Right atrium auricular region (tissue), 2 donors: ENCODE data around the gene SLC4A9. TPM values are rescaled to one million over a fixed set of nuclear protein-coding genes. Genes with fewer than 3 reads are reported as not detected.

Experiments
- DNase-seq: peaks from one replicate; pipeline ENCODE4 v3.0.0-alpha.2; 2019; ENCODE audit warnings: low spot score
- H3K27ac ChIP-seq, 2 donors: fragments of 200-600 bp; sonication (generic); 1 replicate in 1 of 2; 2 replicates in 1 of 2; pipeline ENCODE4 v1.5.1; 2016 to 2019
- H3K27me3 ChIP-seq, 2 donors: fragments of 200-600 bp; sonication (generic); one replicate each; pipeline versions ENCODE4 v1.5.1 to v1.6.0; 2017 to 2019
- H3K36me3 ChIP-seq: fragments of 200-600 bp; sonication (generic); one replicate; pipeline ENCODE4 v1.5.1; 2016
- H3K4me1 ChIP-seq, 2 donors: fragments of 200-600 bp; sonication (generic); one replicate each; pipeline versions ENCODE4 v1.5.1 to v1.6.0; 2017 to 2019
- H3K4me3 ChIP-seq, 2 donors: fragments of 200-600 bp; sonication (generic); 1 replicate in 1 of 2; 2 replicates in 1 of 2; pipeline ENCODE4 v1.5.1; 2017 to 2019; ENCODE audit warnings: mild to moderate bottlenecking in 1 of 2, moderate library complexity in 1 of 2
- H3K9me3 ChIP-seq, 2 donors: fragments of 200-600 bp; sonication (generic); one replicate each; pipeline ENCODE4 v1.5.1; 2019
- total RNA-seq, 2 donors: library from RNA; depleted of rRNA; stranded (reverse); fragments of >200 nt; gene quantifications; one replicate each; pipeline ENCODE4 v1.1.0, GENCODE V29; 2016
- TF ChIP-seq, protein P1 (sequence below), 2 donors: fragments of 200-600 bp; sonication (generic); IDR thresholded peaks; one replicate each; pipeline ENCODE4 v1.5.1; 2019; ENCODE audit warnings: antibody characterized with exemption in 2 of 2

SLC4A9 gene
- total RNA-seq, 2 donors from 2014 or later = not detected

DNA sequence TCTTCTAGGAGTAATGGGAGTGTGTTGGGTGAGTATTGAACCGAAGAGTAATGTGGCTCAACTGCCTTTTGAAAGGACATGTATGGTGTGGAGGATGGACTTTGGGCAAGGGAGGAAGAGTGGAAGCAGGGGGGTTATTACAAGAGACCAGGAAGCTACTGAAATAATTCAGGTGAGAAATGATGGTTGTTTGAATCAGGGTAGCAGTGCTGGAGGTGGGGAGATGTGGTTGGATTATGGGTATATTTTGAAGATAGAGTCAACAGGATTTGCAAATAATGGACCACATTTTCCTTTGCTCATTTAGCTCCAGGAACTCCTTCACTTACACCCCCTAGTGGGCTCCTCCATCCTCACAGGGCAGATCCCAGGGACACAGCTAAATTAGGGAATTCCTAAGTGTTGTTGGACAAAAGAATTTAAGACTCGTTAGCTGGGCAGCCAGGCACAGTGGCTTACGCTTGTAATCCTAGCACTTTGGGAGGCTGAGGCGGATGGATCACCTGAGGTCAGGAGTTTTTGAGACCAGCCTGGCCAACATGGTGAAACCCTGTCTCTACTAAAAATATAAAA, 1.2 kb upstream of the SLC4A9 start:
- no peaks in the 10 kb centered on the region for H3K9me3 ChIP-seq
- no peaks in the 10 kb centered on the region for H3K36me3 ChIP-seq
- DNase-seq = no peak
- TF ChIP-seq, protein P1, sequence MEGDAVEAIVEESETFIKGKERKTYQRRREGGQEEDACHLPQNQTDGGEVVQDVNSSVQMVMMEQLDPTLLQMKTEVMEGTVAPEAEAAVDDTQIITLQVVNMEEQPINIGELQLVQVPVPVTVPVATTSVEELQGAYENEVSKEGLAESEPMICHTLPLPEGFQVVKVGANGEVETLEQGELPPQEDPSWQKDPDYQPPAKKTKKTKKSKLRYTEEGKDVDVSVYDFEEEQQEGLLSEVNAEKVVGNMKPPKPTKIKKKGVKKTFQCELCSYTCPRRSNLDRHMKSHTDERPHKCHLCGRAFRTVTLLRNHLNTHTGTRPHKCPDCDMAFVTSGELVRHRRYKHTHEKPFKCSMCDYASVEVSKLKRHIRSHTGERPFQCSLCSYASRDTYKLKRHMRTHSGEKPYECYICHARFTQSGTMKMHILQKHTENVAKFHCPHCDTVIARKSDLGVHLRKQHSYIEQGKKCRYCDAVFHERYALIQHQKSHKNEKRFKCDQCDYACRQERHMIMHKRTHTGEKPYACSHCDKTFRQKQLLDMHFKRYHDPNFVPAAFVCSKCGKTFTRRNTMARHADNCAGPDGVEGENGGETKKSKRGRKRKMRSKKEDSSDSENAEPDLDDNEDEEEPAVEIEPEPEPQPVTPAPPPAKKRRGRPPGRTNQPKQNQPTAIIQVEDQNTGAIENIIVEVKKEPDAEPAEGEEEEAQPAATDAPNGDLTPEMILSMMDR (IDR thresholded peaks at IDR 0.05) = peak in 1 of 2 donors; percentile 47
- H3K27me3 ChIP-seq = no peaks in the 10 kb centered on the region
- peaks cover 0 to 16% of the 10 kb centered on the region in 2 donors for H3K4me1 ChIP-seq
- no peak overlapping the region for H3K4me3 ChIP-seq
- no peak overlapping the region for H3K27ac ChIP-seq

DNA sequence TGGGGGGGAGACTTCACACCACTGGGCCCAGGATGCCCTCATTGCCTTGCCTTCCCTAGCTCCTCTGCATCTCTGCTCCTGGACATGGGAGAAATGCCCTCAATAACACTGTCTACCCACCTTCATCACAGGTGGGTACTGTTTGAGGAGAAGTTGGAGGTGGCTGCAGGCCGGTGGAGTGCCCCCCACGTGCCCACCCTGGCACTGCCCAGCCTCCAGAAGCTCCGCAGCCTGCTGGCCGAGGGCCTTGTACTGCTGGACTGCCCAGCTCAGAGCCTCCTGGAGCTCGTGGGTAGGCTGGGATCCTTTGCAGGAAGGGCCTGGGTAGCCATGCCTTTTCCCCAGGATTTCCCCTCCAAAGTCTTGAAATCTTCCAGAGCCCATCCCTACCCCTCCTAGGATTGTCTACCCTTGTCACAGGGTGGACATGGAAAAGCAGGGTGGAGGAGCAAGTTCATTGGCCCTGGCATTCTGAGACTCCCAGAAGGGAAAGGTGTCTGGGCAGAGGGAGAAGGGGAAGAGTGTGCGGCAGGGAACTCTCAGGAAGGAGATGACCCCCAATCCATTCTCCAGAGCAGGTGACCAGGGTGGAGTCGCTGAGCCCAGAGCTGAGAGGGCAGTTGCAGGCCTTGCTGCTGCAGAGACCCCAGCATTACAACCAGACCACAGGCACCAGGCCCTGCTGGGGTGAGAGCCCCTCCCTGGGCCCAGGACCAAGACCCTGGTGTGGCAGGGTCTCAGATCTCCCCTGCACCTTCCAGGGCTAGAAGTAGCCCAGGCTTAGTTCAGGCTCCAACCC, 886 bp downstream of the SLC4A9 start:
- Histone ChIP-seq H3K27ac (no peak overlapping the region), H3K27me3 (no peaks in the 10 kb centered on the region), H3K9me3 (no peaks in the 10 kb centered on the region), H3K36me3 (no peaks in the 10 kb centered on the region), H3K4me1 (peaks cover 0 to 16% of the 10 kb centered on the region in 2 donors), H3K4me3 (no peak overlapping the region)
- DNase-seq = no peak
- TF ChIP-seq, protein P1 (IDR thresholded peaks at IDR 0.05) = no peak

DNA sequence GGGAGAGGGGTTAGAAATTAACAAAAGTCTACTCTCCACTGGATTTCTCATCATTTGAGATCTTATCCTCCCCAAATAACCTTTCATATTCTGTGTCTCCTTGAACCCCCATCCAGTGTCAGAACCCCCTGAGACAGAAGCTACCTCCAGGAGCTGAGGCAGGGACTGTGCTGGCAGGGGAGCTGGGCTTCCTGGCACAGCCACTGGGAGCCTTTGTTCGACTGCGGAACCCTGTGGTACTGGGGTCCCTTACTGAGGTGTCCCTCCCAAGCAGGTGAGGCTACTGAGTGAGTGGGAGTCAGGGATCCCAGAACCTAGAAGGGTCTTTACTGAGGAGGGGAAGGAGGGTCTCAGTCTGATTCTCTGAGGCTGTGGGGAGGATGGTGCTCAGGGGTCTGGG, 1.9 kb downstream of the SLC4A9 start:
- Histone ChIP-seq H3K27ac (no peak overlapping the region), H3K9me3 (no peaks in the 10 kb centered on the region), H3K27me3 (no peaks in the 10 kb centered on the region), H3K36me3 (no peaks in the 10 kb centered on the region), H3K4me1 (peaks cover 0 to 16% of the 10 kb centered on the region in 2 donors), H3K4me3 (no peak overlapping the region)
- TF ChIP-seq, protein P1 (IDR thresholded peaks at IDR 0.05) = no peak
- no peak for DNase-seq

DNA sequence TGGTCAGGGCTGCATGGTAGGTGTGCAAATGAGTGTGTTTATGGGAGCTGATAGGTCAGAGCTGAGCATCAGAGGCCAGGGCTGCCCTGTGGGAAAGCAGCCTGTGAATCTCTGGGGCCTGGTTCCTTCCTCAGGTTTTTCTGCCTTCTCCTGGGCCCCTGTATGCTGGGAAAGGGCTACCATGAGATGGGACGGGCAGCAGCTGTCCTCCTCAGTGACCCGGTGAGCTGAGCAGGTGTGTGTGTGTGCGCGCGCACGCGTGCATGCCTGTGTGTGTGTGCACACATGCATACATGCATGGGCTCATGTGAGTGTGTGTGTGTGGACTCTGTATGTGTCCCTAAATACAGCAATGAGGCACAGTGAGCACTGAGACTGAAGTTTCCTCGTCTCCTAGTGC, 2.3 kb downstream of the SLC4A9 start:
- DNase-seq = no peak
- TF ChIP-seq, protein P1 (IDR thresholded peaks at IDR 0.05) = no peak
- Histone ChIP-seq H3K36me3 (no peaks in the 10 kb centered on the region), H3K9me3 (no peaks in the 10 kb centered on the region), H3K4me1 (peaks cover 0 to 14% of the 10 kb centered on the region in 2 donors), H3K27ac (no peak overlapping the region), H3K27me3 (no peaks in the 10 kb centered on the region), H3K4me3 (no peak overlapping the region)

DNA sequence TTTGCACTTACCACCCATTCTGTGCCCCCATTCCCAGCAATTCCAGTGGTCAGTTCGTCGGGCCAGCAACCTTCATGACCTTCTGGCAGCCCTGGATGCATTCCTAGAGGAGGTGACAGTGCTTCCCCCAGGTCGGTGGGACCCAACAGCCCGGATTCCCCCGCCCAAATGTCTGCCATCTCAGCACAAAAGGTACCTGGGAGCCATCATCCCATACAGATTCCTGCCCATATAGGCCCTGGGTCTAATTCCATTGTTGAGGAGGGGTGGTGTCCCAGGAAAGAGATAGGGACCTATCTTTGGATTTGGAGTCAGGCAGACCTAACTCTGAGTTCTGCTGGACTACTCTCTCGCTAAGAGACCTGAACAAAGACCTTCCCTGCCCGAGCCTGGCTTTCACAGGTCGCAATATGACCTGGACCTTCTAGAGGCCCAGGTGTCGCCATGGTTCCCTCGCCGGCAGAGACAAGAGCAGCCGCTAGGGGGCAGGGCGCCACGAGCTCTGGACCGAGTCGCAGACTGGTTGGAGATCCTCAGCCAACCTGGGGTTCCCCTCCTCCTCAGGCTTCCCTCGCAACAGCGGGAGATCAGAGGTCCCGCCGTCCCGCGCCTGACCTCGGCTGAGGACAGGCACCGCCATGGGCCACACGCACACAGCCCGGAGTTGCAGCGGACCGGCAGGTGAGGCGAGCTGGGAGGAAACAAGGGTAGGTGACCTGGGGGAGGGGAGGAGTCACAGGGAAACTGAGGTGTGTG, 3.1 kb downstream of the SLC4A9 start:
- H3K4me1 ChIP-seq = peaks cover 0 to 9% of the 10 kb centered on the region in 2 donors
- DNase-seq = peak; percentile 78
- peak overlapping the region in 1 of 2 donors; percentile 33 for H3K4me3 ChIP-seq
- TF ChIP-seq, protein P1 (IDR thresholded peaks at IDR 0.05) = peak; percentile 91 to 97
- H3K9me3 ChIP-seq = no peaks in the 10 kb centered on the region
- no peak overlapping the region for H3K27ac ChIP-seq
- H3K27me3 ChIP-seq = no peaks in the 10 kb centered on the region
- H3K36me3 ChIP-seq = no peaks in the 10 kb centered on the region
